Osteoblast (primary cell): ENCODE measurements around the gene AGER. TPM values are rescaled to one million over a fixed set of nuclear protein-coding genes. Genes with fewer than 3 reads are reported as not detected.

Experiments
- DNase-seq: peaks from one replicate; pipeline ENCODE4 v3.0.0; 2011; ENCODE audit warnings: low spot score, mixed read lengths; ENCODE audit not compliant: insufficient read length; ENCODE audit errors: missing footprints
- H2AFZ ChIP-seq: 2 replicates; pipeline ENCODE4 v1.6.0; 2011; ENCODE audit warnings: mild to moderate bottlenecking, low read length
- H3K27ac ChIP-seq: 2 replicates; pipeline ENCODE4 v1.5.1; 2011; ENCODE audit warnings: mild to moderate bottlenecking, low read depth, low read length, moderate library complexity
- H3K27me3 ChIP-seq: 2 replicates; pipeline ENCODE4 v1.6.0; 2012; ENCODE audit warnings: mild to moderate bottlenecking, control low read depth, inconsistent platforms, low read length, moderate library complexity; ENCODE audit not compliant: insufficient read depth
- H3K36me3 ChIP-seq: 2 replicates; pipeline ENCODE4 v1.5.1; 2011; ENCODE audit warnings: mild to moderate bottlenecking, low read length, control low read depth, moderate library complexity; ENCODE audit not compliant: insufficient read depth
- H3K4me1 ChIP-seq: 2 replicates; pipeline ENCODE4 v1.5.1; 2011; ENCODE audit warnings: mild to moderate bottlenecking, low read length, control low read depth, moderate library complexity; ENCODE audit not compliant: insufficient read depth
- H3K4me2 ChIP-seq: 2 replicates; pipeline ENCODE4 v1.6.0; 2011; ENCODE audit warnings: mild to moderate bottlenecking, low read length; ENCODE audit not compliant: insufficient read depth
- H3K4me3 ChIP-seq: fragments of 200-600 bp; sonication (generic); 3 replicates; pipeline ENCODE4 v1.5.1; 2012; ENCODE audit warnings: mild to moderate bottlenecking, low read length, inconsistent platforms; ENCODE audit not compliant: insufficient read depth
- H3K79me2 ChIP-seq: 2 replicates; pipeline ENCODE4 v1.6.0; 2012; ENCODE audit warnings: mild to moderate bottlenecking, low read length, control low read depth, inconsistent platforms; ENCODE audit not compliant: insufficient read depth
- H3K9me3 ChIP-seq: 2 replicates; pipeline ENCODE4 v1.5.1; 2011; ENCODE audit warnings: low read depth, low read length, control low read depth
- H4K20me1 ChIP-seq: 2 replicates; pipeline ENCODE4 v1.6.0; 2012; ENCODE audit warnings: mild to moderate bottlenecking, low read length, control low read depth; ENCODE audit not compliant: insufficient read depth
- total RNA-seq: library from RNA; depleted of rRNA; stranded (reverse); fragments of >200 nt; gene quantifications from 2 replicates; pipeline ENCODE4 v1.2.3, GENCODE V29; 2012
- TF ChIP-seq, protein P1 (sequence below): IDR thresholded peaks from 2 replicates; pipeline ENCODE4 v1.5.1; 2011; ENCODE audit warnings: mild to moderate bottlenecking, low read depth, low read length, moderate library complexity; ENCODE audit errors: extremely low read depth

The AGER gene
- total RNA-seq, 1 donor, result under 0.01 TPM

DNA sequence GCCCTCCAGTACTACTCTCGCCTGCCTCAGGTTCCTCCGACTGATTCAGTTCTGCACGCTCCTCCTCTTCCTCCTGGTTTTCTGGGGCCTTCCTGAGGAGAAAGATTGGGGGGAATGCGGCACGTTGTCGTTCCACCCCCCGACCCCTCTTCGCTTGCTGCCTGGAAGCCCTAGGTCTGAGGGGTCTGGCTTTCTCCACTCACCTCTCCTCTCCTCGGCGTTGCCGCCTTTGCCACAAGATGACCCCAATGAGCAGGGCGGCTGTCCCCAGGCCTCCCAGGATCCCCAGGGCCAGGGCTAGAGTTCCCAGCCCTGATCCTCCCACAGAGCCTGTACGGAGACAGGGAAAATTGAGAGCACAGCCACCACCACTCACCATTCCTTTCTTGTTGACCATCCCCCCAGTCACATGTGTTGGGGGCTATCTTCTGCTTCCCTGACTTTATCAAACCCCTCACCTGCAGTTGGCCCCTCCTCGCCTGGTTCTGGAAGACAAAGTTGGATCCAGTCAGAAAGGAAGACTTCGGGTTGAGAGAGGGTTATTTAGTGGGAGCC is 2.8 kb downstream of the AGER start:
- H3K27me3 ChIP-seq, result no peaks in the 10 kb centered on the region
- TF ChIP-seq, protein P1, sequence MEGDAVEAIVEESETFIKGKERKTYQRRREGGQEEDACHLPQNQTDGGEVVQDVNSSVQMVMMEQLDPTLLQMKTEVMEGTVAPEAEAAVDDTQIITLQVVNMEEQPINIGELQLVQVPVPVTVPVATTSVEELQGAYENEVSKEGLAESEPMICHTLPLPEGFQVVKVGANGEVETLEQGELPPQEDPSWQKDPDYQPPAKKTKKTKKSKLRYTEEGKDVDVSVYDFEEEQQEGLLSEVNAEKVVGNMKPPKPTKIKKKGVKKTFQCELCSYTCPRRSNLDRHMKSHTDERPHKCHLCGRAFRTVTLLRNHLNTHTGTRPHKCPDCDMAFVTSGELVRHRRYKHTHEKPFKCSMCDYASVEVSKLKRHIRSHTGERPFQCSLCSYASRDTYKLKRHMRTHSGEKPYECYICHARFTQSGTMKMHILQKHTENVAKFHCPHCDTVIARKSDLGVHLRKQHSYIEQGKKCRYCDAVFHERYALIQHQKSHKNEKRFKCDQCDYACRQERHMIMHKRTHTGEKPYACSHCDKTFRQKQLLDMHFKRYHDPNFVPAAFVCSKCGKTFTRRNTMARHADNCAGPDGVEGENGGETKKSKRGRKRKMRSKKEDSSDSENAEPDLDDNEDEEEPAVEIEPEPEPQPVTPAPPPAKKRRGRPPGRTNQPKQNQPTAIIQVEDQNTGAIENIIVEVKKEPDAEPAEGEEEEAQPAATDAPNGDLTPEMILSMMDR, result no peak

DNA sequence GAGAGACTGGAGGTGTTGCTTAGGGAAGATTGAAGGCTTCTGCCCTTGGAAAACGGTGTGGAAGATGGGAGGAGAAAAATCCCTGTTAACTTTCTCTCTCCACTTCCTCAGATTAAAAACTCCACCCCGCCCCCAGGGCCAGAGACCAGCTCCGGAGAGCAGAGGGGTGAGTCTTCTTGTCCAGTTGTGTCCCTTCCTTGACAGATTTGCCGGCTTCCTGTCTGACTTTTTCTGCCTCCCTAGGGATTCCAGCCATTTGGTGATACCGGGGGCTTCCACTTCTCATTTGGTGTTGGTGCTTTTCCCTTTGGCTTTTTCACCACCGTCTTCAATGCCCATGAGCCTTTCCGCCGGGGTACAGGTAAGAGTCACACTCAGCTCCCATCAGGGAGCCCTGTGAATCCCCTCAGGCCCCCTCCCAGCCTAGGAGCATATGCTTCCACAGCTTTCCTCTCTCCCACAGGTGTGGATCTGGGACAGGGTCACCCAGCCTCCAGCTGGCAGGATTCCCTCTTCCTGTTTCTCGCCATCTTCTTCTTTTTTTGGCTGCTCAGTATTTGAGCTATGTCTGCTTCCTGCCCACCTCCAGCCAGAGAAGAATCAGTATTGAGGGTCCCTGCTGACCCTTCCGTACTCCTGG is 4.2 kb downstream of the AGER start:
- no peak overlapping the region for H3K4me3 ChIP-seq
- no peak overlapping the region for H3K27ac ChIP-seq
- DNase-seq, result peak; percentile 49
- H3K4me1 ChIP-seq, result peaks cover 30% of the 10 kb centered on the region
- no peaks in the 10 kb centered on the region for H4K20me1 ChIP-seq
- H3K9me3 ChIP-seq, result no peaks in the 10 kb centered on the region
- peaks cover 31% of the 10 kb centered on the region for H3K36me3 ChIP-seq
- H3K27me3 ChIP-seq, result no peaks in the 10 kb centered on the region
- peaks cover 21% of the 10 kb centered on the region for H3K79me2 ChIP-seq
- no peak overlapping the region for H2AFZ ChIP-seq
- H3K4me2 ChIP-seq, result no peak overlapping the region
- TF ChIP-seq, protein P1, result no peak

More for the DNA sequence above, 2.8 kb downstream of the AGER start:
- Histone ChIP-seq H3K9me3 (no peaks in the 10 kb centered on the region), H3K36me3 (peaks cover 35% of the 10 kb centered on the region), H3K4me2 (no peak overlapping the region), H3K4me1 (peaks cover 23% of the 10 kb centered on the region), H3K27ac (no peak overlapping the region), H3K79me2 (peaks cover 10% of the 10 kb centered on the region), H3K4me3 (no peak overlapping the region), H2AFZ (no peak overlapping the region), H4K20me1 (no peaks in the 10 kb centered on the region)
- DNase-seq, result peak; percentile 15

DNA sequence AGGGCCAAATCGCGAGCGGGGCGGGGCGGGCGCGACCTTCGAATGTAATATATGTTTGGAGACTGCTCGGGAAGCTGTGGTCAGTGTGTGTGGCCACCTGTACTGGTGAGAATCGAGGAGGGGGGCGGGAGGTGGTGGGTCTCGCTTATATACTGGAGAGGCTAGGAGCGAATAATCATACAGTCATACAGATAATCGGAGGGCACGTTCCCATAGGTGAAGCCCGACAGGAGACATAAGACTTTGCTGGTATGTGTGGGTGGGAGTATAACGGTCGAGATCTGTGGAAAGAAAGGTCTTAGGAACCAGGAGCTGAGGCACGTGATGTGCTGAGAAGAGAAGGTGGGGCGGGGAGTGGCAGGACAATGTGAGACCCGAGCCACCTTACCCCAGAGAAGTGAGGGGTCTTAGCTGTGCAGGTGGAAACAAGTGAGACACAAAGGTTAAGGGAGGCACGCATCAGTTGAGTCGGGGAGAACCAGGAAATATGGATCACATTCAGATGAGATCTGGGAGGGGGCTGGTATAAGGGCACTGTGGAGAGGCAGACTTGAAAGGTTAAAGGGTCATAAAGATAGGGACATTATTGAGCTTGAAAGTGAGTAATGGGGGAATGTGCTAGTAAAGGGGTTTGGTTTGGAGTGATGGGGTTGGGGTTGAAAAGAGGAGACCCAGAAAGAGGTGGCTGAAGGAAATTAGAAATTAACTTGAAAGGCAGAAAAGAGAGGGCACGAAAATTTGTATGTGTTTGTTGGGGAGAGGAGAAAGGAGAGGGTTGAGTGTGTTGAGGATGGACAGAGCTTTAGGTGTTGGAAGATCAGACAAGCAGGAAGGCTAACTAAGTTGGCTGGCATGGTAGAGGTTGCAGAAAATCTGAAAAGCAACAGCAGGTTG is 5.3 kb downstream of the AGER start:
- H4K20me1 ChIP-seq, result no peaks in the 10 kb centered on the region
- TF ChIP-seq, protein P1, result no peak
- no peaks in the 10 kb centered on the region for H3K27me3 ChIP-seq
- H3K4me2 ChIP-seq, result peak overlapping the region; percentile 99
- peak overlapping the region; percentile 87 for H2AFZ ChIP-seq
- H3K27ac ChIP-seq, result peak overlapping the region; percentile 93
- H3K4me3 ChIP-seq, result peak overlapping the region; percentile 86
- peaks cover 35% of the 10 kb centered on the region for H3K4me1 ChIP-seq
- no peaks in the 10 kb centered on the region for H3K9me3 ChIP-seq
- peaks cover 31% of the 10 kb centered on the region for H3K79me2 ChIP-seq
- peaks cover 26% of the 10 kb centered on the region for H3K36me3 ChIP-seq
- DNase-seq, result peak; percentile 42
